Activated CD4-positive, alpha-beta T cell treated with anti-CD3 and anti-CD28 coated beads for 36 hours (primary cell): ENCODE measurements around the gene STARD9. TPM values are rescaled to one million over a fixed set of nuclear protein-coding genes. Genes with fewer than 3 reads are reported as not detected.

Experiments used
- total RNA-seq, 2 experiments: library from RNA; stranded (reverse); gene quantifications; one replicate each; pipeline ENCODE4 v1.2.3, GENCODE V29; 2021

STARD9 gene
- total RNA-seq, 2 experiments from 2014 or later: 4.0 to 4.1 TPM

Other genes starting within 250 kb of the STARD9 start
- gene CAPN3, start 216.1 kb upstream of the STARD9 start, total RNA-seq: 1 to 10 TPM; 2.1 to 2.7 TPM
- 10 to 100 TPM; 52.9 to 62.7 TPM for gene ZNF106, start 84.5 kb upstream of the STARD9 start, total RNA-seq
- 10 to 100 TPM; 45.5 to 77.5 TPM for gene SNAP23, start 80.0 kb upstream of the STARD9 start, total RNA-seq
- gene LRRC57, start 26.8 kb upstream of the STARD9 start, total RNA-seq: 10 to 100 TPM; 14.8 to 15.2 TPM
- 10 to 100 TPM; 46.1 to 55.1 TPM for gene HAUS2, start 26.8 kb upstream of the STARD9 start, total RNA-seq
- 10 to 100 TPM; 12.9 to 16.6 TPM for gene CDAN1, start 161.5 kb downstream of the STARD9 start, total RNA-seq